Measurements from ENCODE around the gene CLK4. TPM values are rescaled to one million over a fixed set of nuclear protein-coding genes. Genes with fewer than 3 reads are reported as not detected.
A peak's percentile ranks its signal among the peaks of the same experiment; 100 is the strongest.
"Not testable (repeated sequence)": the region's sequence is repeated elsewhere in the genome, so short reads cannot be mapped to it uniquely, and the experiment has no call there.

CLK4 gene
- total RNA-seq, 1 donor from 2014 or later = 42.6 TPM

- no peak within 1 kb of the TSS for H3K27ac Mint-ChIP-seq
- DNase-seq (ENCODE audit: extremely low spot score, unreplicated experiment) = peak; percentile 77
These were observed 36.5 kb downstream of the CLK4 start, which contains the start of gene COL23A1 for GRCh38 chr5:178590141-178590923. Gene COL23A1 (minus strand): TSS chr5:178590393.

GRCh38 chr5:178589180-178590140 is 37.4 kb downstream of the CLK4 start:
- Mint-ChIP-seq H3K27ac (no peak overlapping the region), H3K27me3 (peaks cover 50% of the 10 kb centered on the region), H3K9me3 (no peaks in the 10 kb centered on the region), H3K4me1 (ENCODE audit: unreplicated experiment) (peaks cover 30% of the 10 kb centered on the region), H3K36me3 (peaks cover 11% of the 10 kb centered on the region), H3K4me3 (peak overlapping the region; percentile 83)
- no peak for DNase-seq (ENCODE audit: extremely low spot score, unreplicated experiment)
- TF ChIP-seq, protein P1, sequence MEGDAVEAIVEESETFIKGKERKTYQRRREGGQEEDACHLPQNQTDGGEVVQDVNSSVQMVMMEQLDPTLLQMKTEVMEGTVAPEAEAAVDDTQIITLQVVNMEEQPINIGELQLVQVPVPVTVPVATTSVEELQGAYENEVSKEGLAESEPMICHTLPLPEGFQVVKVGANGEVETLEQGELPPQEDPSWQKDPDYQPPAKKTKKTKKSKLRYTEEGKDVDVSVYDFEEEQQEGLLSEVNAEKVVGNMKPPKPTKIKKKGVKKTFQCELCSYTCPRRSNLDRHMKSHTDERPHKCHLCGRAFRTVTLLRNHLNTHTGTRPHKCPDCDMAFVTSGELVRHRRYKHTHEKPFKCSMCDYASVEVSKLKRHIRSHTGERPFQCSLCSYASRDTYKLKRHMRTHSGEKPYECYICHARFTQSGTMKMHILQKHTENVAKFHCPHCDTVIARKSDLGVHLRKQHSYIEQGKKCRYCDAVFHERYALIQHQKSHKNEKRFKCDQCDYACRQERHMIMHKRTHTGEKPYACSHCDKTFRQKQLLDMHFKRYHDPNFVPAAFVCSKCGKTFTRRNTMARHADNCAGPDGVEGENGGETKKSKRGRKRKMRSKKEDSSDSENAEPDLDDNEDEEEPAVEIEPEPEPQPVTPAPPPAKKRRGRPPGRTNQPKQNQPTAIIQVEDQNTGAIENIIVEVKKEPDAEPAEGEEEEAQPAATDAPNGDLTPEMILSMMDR (conservative IDR thresholded peaks at IDR 0.05) = no peak

More at GRCh38 chr5:178590141-178590923, 36.5 kb downstream of the CLK4 start, which contains the start of gene COL23A1:
- Mint-ChIP-seq H3K4me1 (ENCODE audit: unreplicated experiment) (peaks cover 30% of the 10 kb centered on the region), H3K27me3 (peaks cover 50% of the 10 kb centered on the region), H3K36me3 (peaks cover 20% of the 10 kb centered on the region), H3K9me3 (peaks cover 5% of the 10 kb centered on the region), H3K4me3 (peak within 1 kb of the TSS; percentile 93)
- TF ChIP-seq, protein P1 (conservative IDR thresholded peaks at IDR 0.05) = peak; percentile 92

DNA sequence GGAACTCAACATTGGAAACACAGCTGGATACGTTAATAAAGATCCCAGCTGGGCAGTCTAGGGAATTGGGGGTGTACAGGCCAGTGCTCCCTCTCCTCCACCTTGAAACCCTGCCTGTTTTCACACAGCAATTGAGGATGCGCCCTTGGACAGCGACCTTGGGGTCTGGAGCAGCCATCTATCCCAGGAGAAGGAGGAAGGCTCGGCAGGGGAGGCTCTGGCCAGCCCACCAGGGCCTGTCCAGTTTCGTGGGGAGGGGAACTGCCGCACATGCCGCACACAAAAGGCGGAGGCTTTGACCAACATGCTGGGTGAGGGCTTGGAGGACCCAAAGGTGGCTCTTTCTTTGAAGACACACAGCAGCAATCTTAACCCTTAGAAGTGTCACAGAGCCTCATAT is 38.1 kb downstream of the CLK4 start:
- no peak for DNase-seq (ENCODE audit: extremely low spot score, unreplicated experiment)
- peaks cover 30% of the 10 kb centered on the region for H3K4me1 Mint-ChIP-seq (ENCODE audit: unreplicated experiment)
- H3K27me3 Mint-ChIP-seq = peaks cover 50% of the 10 kb centered on the region
- TF ChIP-seq, protein P1 (conservative IDR thresholded peaks at IDR 0.05) = no peak
- H3K36me3 Mint-ChIP-seq = peaks cover 4% of the 10 kb centered on the region
- H3K9me3 Mint-ChIP-seq = no peaks in the 10 kb centered on the region
- H3K4me3 Mint-ChIP-seq = peak overlapping the region; percentile 83
- peak overlapping the region; percentile 26 for H3K27ac Mint-ChIP-seq

DNA sequence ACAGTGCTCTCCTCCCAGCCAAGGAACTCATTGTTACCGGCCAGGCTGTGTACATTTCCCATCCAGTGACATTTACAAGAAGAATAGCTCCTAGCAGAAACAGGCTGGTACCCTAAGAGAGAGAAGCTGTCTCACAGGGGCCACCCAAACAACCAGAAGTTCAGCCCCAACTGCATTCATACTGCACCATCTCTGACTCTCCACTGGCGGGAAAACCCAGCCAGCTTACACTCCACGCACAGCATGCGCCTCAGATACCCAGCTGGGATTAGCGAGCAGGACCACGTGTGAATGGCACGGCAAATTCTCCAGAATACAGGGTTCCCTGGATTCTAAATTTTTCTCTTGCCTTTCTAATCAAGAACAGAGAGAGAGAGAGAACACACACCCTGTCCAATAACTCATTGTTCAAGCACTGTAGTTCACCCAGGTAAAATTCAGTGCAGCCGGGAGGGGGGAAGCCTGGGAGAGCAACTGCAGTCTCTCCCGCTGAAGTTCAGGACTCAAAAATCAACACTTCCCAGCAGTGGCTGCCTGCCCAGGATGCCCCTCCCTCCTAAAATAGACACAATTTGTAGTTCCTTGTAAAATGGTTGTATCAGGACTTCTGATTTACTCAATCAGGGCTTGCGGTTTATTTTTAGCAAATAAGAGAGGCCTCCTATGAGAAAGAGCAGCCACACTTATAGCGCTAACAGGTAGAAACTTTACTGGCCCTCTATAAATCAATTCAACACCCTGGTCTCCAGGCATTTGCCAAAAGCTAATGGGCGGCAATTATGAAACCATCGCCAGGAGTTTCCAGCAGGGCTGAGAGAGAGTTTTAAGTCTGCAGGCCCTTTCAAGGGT is 38.9 kb downstream of the CLK4 start:
- no peaks in the 10 kb centered on the region for H3K9me3 Mint-ChIP-seq
- no peaks in the 10 kb centered on the region for H3K36me3 Mint-ChIP-seq
- H3K4me3 Mint-ChIP-seq = peak overlapping the region; percentile 83
- H3K4me1 Mint-ChIP-seq (ENCODE audit: unreplicated experiment) = peaks cover 37% of the 10 kb centered on the region
- peak overlapping the region; percentile 33 for H3K27ac Mint-ChIP-seq
- DNase-seq (ENCODE audit: extremely low spot score, unreplicated experiment) = no peak
- H3K27me3 Mint-ChIP-seq = peaks cover 55% of the 10 kb centered on the region
- TF ChIP-seq, protein P1 (conservative IDR thresholded peaks at IDR 0.05) = no peak

GRCh38 chr5:178586396-178586795 is 40.5 kb downstream of the CLK4 start:
- Mint-ChIP-seq H3K9me3 (no peaks in the 10 kb centered on the region), H3K27ac (no peak overlapping the region), H3K36me3 (no peaks in the 10 kb centered on the region), H3K4me1 (ENCODE audit: unreplicated experiment) (peaks cover 42% of the 10 kb centered on the region), H3K4me3 (no peak overlapping the region), H3K27me3 (peaks cover 55% of the 10 kb centered on the region)
- TF ChIP-seq, protein P1 (conservative IDR thresholded peaks at IDR 0.05) = no peak
- no peak for DNase-seq (ENCODE audit: extremely low spot score, unreplicated experiment)

DNA sequence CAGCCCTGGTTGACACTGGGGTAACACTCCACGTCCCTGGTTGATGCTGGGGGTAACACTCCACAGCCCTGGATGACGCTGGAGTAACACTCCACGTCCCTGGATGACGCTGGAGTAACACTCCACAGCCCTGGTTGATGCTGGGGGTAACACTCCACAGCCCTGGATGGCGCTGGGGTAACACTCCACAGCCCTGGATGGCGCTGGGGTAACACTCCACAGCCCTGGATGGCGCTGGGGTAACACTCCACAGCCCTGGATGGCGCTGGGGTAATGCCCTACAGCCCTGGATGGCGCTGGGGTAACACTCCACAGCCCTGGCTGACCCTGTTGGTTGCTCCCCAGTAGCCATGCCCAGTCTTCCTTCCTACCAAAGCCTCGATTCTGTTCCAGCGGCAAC is 41.4 kb downstream of the CLK4 start:
- H3K9me3 Mint-ChIP-seq, H3K36me3 Mint-ChIP-seq, H3K4me3 Mint-ChIP-seq, H3K27ac Mint-ChIP-seq: not testable (repeated sequence)
- H3K27me3 Mint-ChIP-seq = peaks cover 48% of the 10 kb centered on the region
- peaks cover 37% of the 10 kb centered on the region for H3K4me1 Mint-ChIP-seq (ENCODE audit: unreplicated experiment)
- DNase-seq (ENCODE audit: extremely low spot score, unreplicated experiment) = peak; percentile 80
